Fibroblast of lung (primary cell): ENCODE data around the gene CCDC38.

ENCODE experiments used
- CTCF ChIP-seq, 2 donors: IDR thresholded peaks in 1 of 2; conservative IDR thresholded peaks in 1 of 2; 1 replicate in 1 of 2; 2 replicates in 1 of 2; pipeline ENCODE4 v1.5.1; 2011 to 2012; ENCODE audit warnings: low read length in 2 of 2, control low read depth in 1 of 2, inconsistent platforms in 1 of 2, low read depth in 1 of 2, mild to moderate bottlenecking in 1 of 2
- EZH2 ChIP-seq: IDR thresholded peaks from 2 replicates; pipeline ENCODE4 v1.5.1; 2012; ENCODE audit warnings: low read length, control low read depth, mild to moderate bottlenecking; ENCODE audit errors: missing control alignments

GRCh38 chr12:95944108-95944704 is 1.8 kb upstream of the CCDC38 start:
- TF ChIP-seq CTCF (conservative IDR thresholded peaks at IDR 0.05 in 1 of 2, IDR thresholded peaks at IDR 0.05 in 1 of 2; ENCODE audit: low read depth in 1 of 2, low read length in 2 of 2) (no peak), EZH2 (no peak)
